ENCODE results near the gene RPS6KA1. TPM values are rescaled to one million over a fixed set of nuclear protein-coding genes. Genes with fewer than 3 reads are reported as not detected.
"Not testable (repeated sequence)": the region's sequence is repeated elsewhere in the genome, so short reads cannot be mapped to it uniquely, and the experiment has no call there.

The RPS6KA1 gene
- polyA plus RNA-seq, 3 donors: 116 to 189 (median 188) TPM

GRCh38 chr1:26610781-26611180 is 81.2 kb downstream of the RPS6KA1 start:
- Histone ChIP-seq H4K20me1 (ENCODE audit: insufficient read depth, low read length) (no peaks in the 10 kb centered on the region), H3K36me3 (replicated peaks in 1 of 2; ENCODE audit: control insufficient read depth in 1 of 2, insufficient read depth in 2 of 2, low read length in 2 of 2) (no peaks in the 10 kb centered on the region), H3K79me2 (ENCODE audit: insufficient read depth, low read length) (no peaks in the 10 kb centered on the region), H3K9ac (ENCODE audit: insufficient read depth, low read length, poor library complexity, severe bottlenecking) (no peak overlapping the region), H3K4me3 (replicated peaks in 1 of 3; ENCODE audit: low read depth in 2 of 3, low read length in 3 of 3) (no peak overlapping the region), H3K4me1 (ENCODE audit: control insufficient read depth in 1 of 2, insufficient read depth in 2 of 2, low read length in 2 of 2) (peaks cover 13 to 27% of the 10 kb centered on the region in 2 donors), H3K4me2 (replicated peaks; ENCODE audit: extremely low read depth, low read length, poor library complexity, severe bottlenecking) (no peak overlapping the region), H3K27me3 (ENCODE audit: control insufficient read depth in 2 of 2, insufficient read depth in 2 of 2, low read length in 2 of 2) (no peaks in the 10 kb centered on the region), H2AFZ (ENCODE audit: insufficient read depth, low read depth, low read length, poor library complexity, severe bottlenecking) (no peak overlapping the region), H3K27ac (ENCODE audit: low read depth in 1 of 2, low read length in 2 of 2) (no peak overlapping the region), H3K9me3 (replicated peaks in 1 of 2; ENCODE audit: control insufficient read depth in 1 of 2, insufficient read depth in 1 of 2, low read length in 2 of 2) (no peaks in the 10 kb centered on the region)
- peaks cover 1 to 2% (median 1%) of the 10 kb centered on the region in 3 donors for H3K27me3 Mint-ChIP-seq (ENCODE audit: low read depth in 3 of 3)
- TF ChIP-seq CTCF (IDR thresholded peaks at IDR 0.05): no peak
- no peak for DNase-seq
- no peaks in the 10 kb centered on the region for H3K36me3 Mint-ChIP-seq
- no peaks in the 10 kb centered on the region for H3K9me3 Mint-ChIP-seq
- intact Hi-C loops (cut with micrococcal nuclease): no loop called here
- H3K4me1 Mint-ChIP-seq: peaks cover 31% of the 10 kb centered on the region
- no CpG with 5 or more reads among the region's 2 CpGs for WGBS (ENCODE audit: insufficient coverage)
- no peak overlapping the region for H3K27ac Mint-ChIP-seq
- H3K4me3 Mint-ChIP-seq: no peak overlapping the region

- peaks cover 18% of the 10 kb centered on the region for H3K4me1 Mint-ChIP-seq
- peaks cover 3 to 12% of the 10 kb centered on the region in 2 donors for H3K4me1 ChIP-seq (ENCODE audit: control insufficient read depth in 1 of 2, insufficient read depth in 2 of 2, low read length in 2 of 2)
- H3K4me3 Mint-ChIP-seq; DNase-seq; H3K27me3 Mint-ChIP-seq (ENCODE audit: low read depth in 3 of 3); H4K20me1 ChIP-seq (ENCODE audit: insufficient read depth, low read length); H3K79me2 ChIP-seq (ENCODE audit: insufficient read depth, low read length); H3K27ac ChIP-seq (ENCODE audit: low read depth in 1 of 2, low read length in 2 of 2); H3K4me2 ChIP-seq (replicated peaks; ENCODE audit: extremely low read depth, low read length, poor library complexity, severe bottlenecking); intact Hi-C loops (cut with micrococcal nuclease); H2AFZ ChIP-seq (ENCODE audit: insufficient read depth, low read depth, low read length, poor library complexity, severe bottlenecking); H3K4me3 ChIP-seq (replicated peaks in 1 of 3; ENCODE audit: low read depth in 2 of 3, low read length in 3 of 3); H3K36me3 Mint-ChIP-seq; H3K36me3 ChIP-seq (replicated peaks in 1 of 2; ENCODE audit: control insufficient read depth in 1 of 2, insufficient read depth in 2 of 2, low read length in 2 of 2); H3K9me3 ChIP-seq (replicated peaks in 1 of 2; ENCODE audit: control insufficient read depth in 1 of 2, insufficient read depth in 1 of 2, low read length in 2 of 2); H3K9me3 Mint-ChIP-seq; H3K27me3 ChIP-seq (ENCODE audit: control insufficient read depth in 2 of 2, insufficient read depth in 2 of 2, low read length in 2 of 2); H3K9ac ChIP-seq (ENCODE audit: insufficient read depth, low read length, poor library complexity, severe bottlenecking); H3K27ac Mint-ChIP-seq: not testable (repeated sequence)
- WGBS (ENCODE audit: insufficient coverage): 86% methylated on average over 3 of the region's 4 CpGs
Observed at GRCh38 chr1:26612627-26613026, 83.1 kb downstream of the RPS6KA1 start.

Measured in CD14-positive monocyte (primary cell).